B cell (primary cell): ENCODE results near the gene CD79B. TPM values are rescaled to one million over a fixed set of nuclear protein-coding genes. Genes with fewer than 3 reads are reported as not detected.

ENCODE experiments used
- ATAC-seq: fragments of 200-7000 bp; cut with Tn5 transposase; one replicate; pipeline ENCODE4 v1.10.0; 2021; ENCODE audit warnings: low read depth, mild to moderate bottlenecking, moderate number of reproducible peaks, moderate library complexity
- CTCF ChIA-PET: fragments of 350-600 bp; sonication (Branson Sonifier 250); formaldehyde crosslinking; loops from one replicate; lab custom pipeline; 2021; ENCODE audit warnings: antibody characterized with exemption, inconsistent platforms; lab: Charles Lee
- POLR2A ChIA-PET: fragments of 350-600 bp; sonication (Branson Sonifier 250); formaldehyde crosslinking; loops from one replicate; lab custom pipeline; 2021; ENCODE audit warnings: antibody characterized with exemption; lab: Charles Lee
- DNase-seq: peaks from one replicate; pipeline ENCODE4 v3.0.0; 2013
- H2AFZ ChIP-seq: 2 replicates; pipeline ENCODE4 v1.6.1; 2012; ENCODE audit warnings: mild to moderate bottlenecking, low read depth, low read length; ENCODE audit not compliant: insufficient read depth, poor library complexity, severe bottlenecking
- H3K27ac ChIP-seq, 2 donors: 1 replicate in 1 of 2; 2 replicates in 1 of 2; pipeline ENCODE4 v1.5.1; 2012 to 2013; ENCODE audit warnings: low read length in 2 of 2, mild to moderate bottlenecking in 2 of 2, moderate library complexity in 1 of 2
- H3K27me3 ChIP-seq, 4 experiments: fragments of 200-600 bp in 1 of 4; sonication (generic) in 1 of 4; replicated peaks in 1 of 4; 1 replicate in 2 of 4; 2 replicates in 2 of 4; pipeline versions ENCODE4 v1.6.1 to v1.7.0; 2013 to 2016; ENCODE audit warnings: low read length in 3 of 4, mild to moderate bottlenecking in 2 of 4, mixed read lengths in 1 of 4, moderate library complexity in 1 of 4; ENCODE audit not compliant: insufficient read depth in 4 of 4, control insufficient read depth in 3 of 4; ENCODE audit errors: control extremely low read depth in 1 of 4
- H3K36me3 ChIP-seq, 2 experiments: replicated peaks in 1 of 2; 1 replicate in 1 of 2; 2 replicates in 1 of 2; pipeline versions ENCODE4 v1.6.1 to v1.7.1; 2013; ENCODE audit warnings: low read length in 1 of 2; ENCODE audit not compliant: insufficient read depth in 2 of 2, control insufficient read depth in 1 of 2; ENCODE audit errors: control extremely low read depth in 1 of 2, extremely low read depth in 1 of 2
- H3K4me1 ChIP-seq, 2 donors: fragments of 200-600 bp in 1 of 2; sonication (generic) in 1 of 2; 1 replicate in 1 of 2; 2 replicates in 1 of 2; pipeline versions ENCODE4 v1.5.1 to v1.6.1; 2013 to 2017; ENCODE audit warnings: low read length in 2 of 2; ENCODE audit not compliant: control insufficient read depth in 2 of 2, insufficient read depth in 2 of 2
- H3K4me2 ChIP-seq: replicated peaks from 2 replicates; pipeline ENCODE3; 2012; ENCODE audit warnings: mild to moderate bottlenecking, low read depth, low read length; ENCODE audit not compliant: poor library complexity, severe bottlenecking
- H3K4me3 ChIP-seq, 5 experiments: fragments of 200-600 bp in 1 of 5; sonication (generic) in 1 of 5; 1 replicate in 3 of 5; 2 replicates in 2 of 5; pipeline versions ENCODE4 v1.5.1 to v1.7.0; 2011 to 2016; ENCODE audit warnings: low read length in 4 of 5, mild to moderate bottlenecking in 4 of 5, low read depth in 2 of 5, control low read depth in 1 of 5, moderate library complexity in 1 of 5; ENCODE audit not compliant: insufficient read depth in 1 of 5; ENCODE audit errors: control extremely low read depth in 1 of 5, extremely low read depth in 1 of 5
- H3K79me2 ChIP-seq: fragments of 200-600 bp; sonication (generic); one replicate; pipeline ENCODE4 v1.6.0; 2016; ENCODE audit warnings: low read length; ENCODE audit not compliant: control insufficient read depth, insufficient read depth
- H3K9ac ChIP-seq: fragments of 200-600 bp; sonication (generic); 2 replicates; pipeline ENCODE4 v1.6.1; 2017; ENCODE audit warnings: mild to moderate bottlenecking, low read length, moderate library complexity
- H3K9me3 ChIP-seq, 3 donors: one replicate each; pipeline versions ENCODE4 v1.6.1 to v1.7.1; 2013; ENCODE audit warnings: low read length in 2 of 3; ENCODE audit not compliant: control insufficient read depth in 2 of 3, insufficient read depth in 1 of 3; ENCODE audit errors: control extremely low read depth in 1 of 3
- H4K20me1 ChIP-seq: 2 replicates; pipeline ENCODE4 v1.6.0; 2012; ENCODE audit warnings: mild to moderate bottlenecking, low read length; ENCODE audit not compliant: insufficient read depth, control insufficient read depth, poor library complexity, severe bottlenecking
- H3K27ac Mint-ChIP-seq: one replicate; pipeline ENCODE4 v1.8.0; 2021; ENCODE audit warnings: mixed read lengths
- H3K27me3 Mint-ChIP-seq: one replicate; pipeline ENCODE4 v1.8.0; 2021; ENCODE audit warnings: mixed read lengths
- H3K4me1 Mint-ChIP-seq: one replicate; pipeline ENCODE4 v1.8.0; 2021; ENCODE audit warnings: mixed read lengths
- H3K4me3 Mint-ChIP-seq: one replicate; pipeline ENCODE4 v1.8.0; 2021; ENCODE audit warnings: mixed read lengths
- H3K9me3 Mint-ChIP-seq: one replicate; pipeline ENCODE4 v1.8.0; 2022; ENCODE audit warnings: mixed read lengths; ENCODE audit not compliant: insufficient read depth
- CTCF ChIP-seq: fragments of 200-600 bp; IDR thresholded peaks from one replicate; pipeline ENCODE4 v1.8.0; 2022; ENCODE audit warnings: antibody characterized with exemption, mild to moderate bottlenecking
- EZH2 ChIP-seq: IDR thresholded peaks from 2 replicates; pipeline ENCODE4 v1.6.1; 2012; ENCODE audit warnings: borderline replicate concordance, low read depth, mild to moderate bottlenecking, moderate library complexity, low read length; ENCODE audit not compliant: insufficient read depth, poor library complexity, severe bottlenecking
- WGBS: methylation state at CpG from one replicate; pipeline ENCODE4 v1.1.5; 2013; ENCODE audit warnings: missing lambda C conversion rate; ENCODE audit not compliant: insufficient coverage; 5-methylcytosine and 5-hydroxymethylcytosine counted together
- intact Hi-C: fragments of 100-400 bp; cut with micrococcal nuclease; formaldehyde crosslinking; loops from one replicate; pipeline ENCODE4 v1.10.0; 2022
- polyA plus RNA-seq: library from polyadenylated mRNA; depleted of rRNA; stranded (reverse); fragments of >200 nt; gene quantifications from 2 replicates; pipeline ENCODE4 v1.2.3, GENCODE V29; 2012
- total RNA-seq, 2 donors: library from RNA; stranded (reverse); fragments of 120-200 nt in 1 of 2; gene quantifications; 1 replicate in 1 of 2; 2 replicates in 1 of 2; pipeline versions ENCODE4 v1.2.3 to v1.2.4, GENCODE V29; 2013 to 2022

The CD79B gene
- total and polyA plus RNA-seq, 2 donors (not counting 1 experiment from before 2014, with no cell fraction given) = 891 to 1,100 TPM

GRCh38 chr17:63961355-63962212 is 29.5 kb upstream of the CD79B start:
- H2AFZ ChIP-seq = peak overlapping the region; percentile 51
- H3K9me3 ChIP-seq = no peaks in the 10 kb centered on the region
- no peaks in the 10 kb centered on the region for H3K27me3 ChIP-seq
- H3K9ac ChIP-seq = no peak overlapping the region
- POLR2A ChIA-PET = interaction anchor here (0.5 to 0.8 kb wide), 3 partner anchors 34 to 439 kb away, joined by 3 to 15 read pairs (median 3); no protein-coding TSS in a partner anchor
- Mint-ChIP-seq H3K4me3 (peak overlapping the region; percentile 70), H3K27me3 (no peaks in the 10 kb centered on the region), H3K4me1 (peaks cover 16% of the 10 kb centered on the region), H3K9me3 (no peaks in the 10 kb centered on the region), H3K27ac (no peak overlapping the region)
- ATAC-seq (peak; percentile 85), DNase-seq (peak; percentile 74)
- H3K79me2 ChIP-seq = no peaks in the 10 kb centered on the region
- CTCF ChIA-PET = interaction anchor here (1.0 to 14.6 kb wide), 5 partner anchors 11 to 172 kb away, joined by 3 to 504 read pairs (median 5); partner anchors contain the start of genes CSHL1, GH1 and ICAM2
- H3K27ac ChIP-seq = no peak overlapping the region
- H3K36me3 ChIP-seq = no peaks in the 10 kb centered on the region
- intact Hi-C loops = no loop called here
- peaks cover 9 to 18% of the 10 kb centered on the region in 2 donors for H3K4me1 ChIP-seq
- no peaks in the 10 kb centered on the region for H4K20me1 ChIP-seq
- no peak for TF ChIP-seq CTCF
- TF ChIP-seq EZH2 = no peak
- H3K4me2 ChIP-seq = peak overlapping the region; percentile 69
- H3K4me3 ChIP-seq = peak overlapping the region in 1 of 5 experiments; percentile 1
- 44% methylated on average over 28 of the region's 37 CpGs for WGBS

GRCh38 chr17:63960430-63960829 is 28.3 kb upstream of the CD79B start:
- no peaks in the 10 kb centered on the region for H4K20me1 ChIP-seq
- no peak for DNase-seq
- Mint-ChIP-seq H3K4me3 (no peak overlapping the region), H3K27me3 (no peaks in the 10 kb centered on the region), H3K9me3 (no peaks in the 10 kb centered on the region), H3K4me1 (peaks cover 17% of the 10 kb centered on the region), H3K27ac (no peak overlapping the region)
- H3K79me2 ChIP-seq = no peaks in the 10 kb centered on the region
- H3K9me3 ChIP-seq = no peaks in the 10 kb centered on the region
- H3K4me2 ChIP-seq = peak overlapping the region; percentile 69
- H3K27me3 ChIP-seq = no peaks in the 10 kb centered on the region
- peaks cover 8 to 14% of the 10 kb centered on the region in 2 donors for H3K4me1 ChIP-seq
- H3K4me3 ChIP-seq = no peak overlapping the region
- POLR2A ChIA-PET = no interaction called here
- CTCF ChIA-PET = interaction anchor here (1.0 to 14.6 kb wide), 3 partner anchors 44 to 173 kb away, joined by 3 to 504 read pairs (median 214); partner anchors contain the start of genes CSHL1, GH1 and ICAM2
- TF ChIP-seq EZH2 (no peak), CTCF (no peak)
- intact Hi-C loops = no loop called here
- 97% methylated on average over 5 of the region's 7 CpGs for WGBS
- no peak overlapping the region for H2AFZ ChIP-seq
- no peak overlapping the region for H3K27ac ChIP-seq
- H3K36me3 ChIP-seq = no peaks in the 10 kb centered on the region
- no peak for ATAC-seq
- H3K9ac ChIP-seq = no peak overlapping the region
